HepG2 (cell line): ENCODE measurements around the gene FARSB. TPM values are rescaled to one million over a fixed set of nuclear protein-coding genes. Genes with fewer than 3 reads are reported as not detected.
A peak's percentile ranks its signal among the peaks of the same experiment; 100 is the strongest.

Experiments
- ATAD3A ChIP-seq: sonication (generic); formaldehyde crosslinking; IDR thresholded peaks from 2 replicates; pipeline ENCODE4 v1.4.0; 2020; ENCODE audit warnings: missing genetic modification reagents
- ELF1 ChIP-seq: sonication (generic); formaldehyde crosslinking; IDR thresholded peaks from 2 replicates; pipeline ENCODE4 v1.4.0; 2020; ENCODE audit warnings: missing genetic modification reagents
- ETV6 ChIP-seq: sonication (generic); formaldehyde crosslinking; conservative IDR thresholded peaks from 2 replicates; pipeline ENCODE4 v1.4.0; 2020; ENCODE audit warnings: missing genetic modification reagents
- MLXIP ChIP-seq: sonication (generic); formaldehyde crosslinking; IDR thresholded peaks from 2 replicates; pipeline ENCODE4 v1.9.0; 2021; ENCODE audit warnings: missing genetic modification reagents, borderline replicate concordance
- MTF2 ChIP-seq: sonication (generic); formaldehyde crosslinking; IDR thresholded peaks from 2 replicates; pipeline ENCODE4 v1.5.0; 2020; ENCODE audit warnings: missing genetic modification reagents, borderline replicate concordance
- PATZ1 ChIP-seq: sonication (generic); formaldehyde crosslinking; IDR thresholded peaks from 2 replicates; pipeline ENCODE4 v1.4.0; 2020; ENCODE audit warnings: missing genetic modification reagents
- PHF21A ChIP-seq: sonication (generic); formaldehyde crosslinking; IDR thresholded peaks from 2 replicates; pipeline ENCODE4 v1.5.0; 2020; ENCODE audit warnings: mild to moderate bottlenecking, missing genetic modification reagents
- POLR2G ChIP-seq: fragments of 200-400 bp; formaldehyde crosslinking; IDR thresholded peaks from 2 replicates; pipeline ENCODE4 v1.6.1; 2018; ENCODE audit warnings: mild to moderate bottlenecking, low read depth, low read length, moderate library complexity
- PRDM4 ChIP-seq: sonication (generic); formaldehyde crosslinking; IDR thresholded peaks from 2 replicates; pipeline ENCODE4 v1.9.0; 2021; ENCODE audit warnings: missing genetic modification reagents, borderline replicate concordance
- RARA ChIP-seq: IDR thresholded peaks from 2 replicates; pipeline ENCODE4 v1.6.1; 2016; ENCODE audit warnings: missing genetic modification reagents, missing compliant biosample characterization
- SIN3B ChIP-seq: fragments of 150-350 bp; IDR thresholded peaks from 2 replicates; pipeline ENCODE4 v1.6.1; 2014; ENCODE audit warnings: low read length
- SIX1 ChIP-seq: sonication (generic); formaldehyde crosslinking; IDR thresholded peaks from 2 replicates; pipeline ENCODE4 v1.4.0; 2020; ENCODE audit warnings: missing genetic modification reagents, borderline replicate concordance
- TAF15 ChIP-seq: fragments of 200-400 bp; formaldehyde crosslinking; IDR thresholded peaks from one replicate; pipeline ENCODE4 v1.6.1; 2018; ENCODE audit warnings: mild to moderate bottlenecking, low read depth, low read length; ENCODE audit not compliant: poor library complexity, severe bottlenecking
- ZFAT ChIP-seq: sonication (generic); formaldehyde crosslinking; conservative IDR thresholded peaks from 2 replicates; pipeline ENCODE4 v1.8.1; 2023; ENCODE audit warnings: missing genetic modification reagents, inconsistent platforms
- ZNF17 ChIP-seq: sonication (generic); formaldehyde crosslinking; IDR thresholded peaks from 2 replicates; pipeline ENCODE4 v1.5.0; 2020; ENCODE audit warnings: mild to moderate bottlenecking, missing genetic modification reagents
- ZNF34 ChIP-seq: sonication (generic); formaldehyde crosslinking; IDR thresholded peaks from 2 replicates; pipeline ENCODE4 v1.4.0; 2020; ENCODE audit warnings: mild to moderate bottlenecking, missing genetic modification reagents, borderline replicate concordance
- ZNF350 ChIP-seq: sonication (generic); formaldehyde crosslinking; IDR thresholded peaks from 2 replicates; pipeline ENCODE4 v1.4.0; 2020; ENCODE audit warnings: mild to moderate bottlenecking, low read depth, missing genetic modification reagents, borderline replicate concordance
- ZNF512 ChIP-seq: sonication (generic); formaldehyde crosslinking; IDR thresholded peaks from 2 replicates; pipeline ENCODE4 v1.4.0; 2020; ENCODE audit warnings: mild to moderate bottlenecking, missing genetic modification reagents
- ZNF629 ChIP-seq: sonication (generic); formaldehyde crosslinking; conservative IDR thresholded peaks from 2 replicates; pipeline ENCODE4 v1.5.0; 2020; ENCODE audit warnings: missing genetic modification reagents
- ZNF761 ChIP-seq: sonication (generic); formaldehyde crosslinking; conservative IDR thresholded peaks from 2 replicates; pipeline ENCODE4 v1.4.0; 2020; ENCODE audit warnings: mild to moderate bottlenecking, missing genetic modification reagents
- polyA plus RNA-seq, 8 experiments: library from polyadenylated mRNA; depleted of rRNA in 3 of 8; stranded (reverse) in 7 of 8; unstranded in 1 of 8; fragments of >200 nt; fragmentation: Illumina TruSeq in 4 of 8; extraction: Trizol in 4 of 8; gene quantifications; 2 replicates each; pipeline versions ENCODE4 v1.2.1 to v1.2.3, GENCODE V29; 2011 to 2016; ENCODE audit warnings: low read depth in 4 of 8, missing spikeins in 1 of 8, mixed read lengths in 1 of 8; ENCODE audit not compliant: insufficient read depth in 1 of 8
- total RNA-seq, 5 experiments: library from RNA; depleted of rRNA; stranded (reverse); fragments of >200 nt; fragmentation: Illumina TruSeq; extraction: Trizol; gene quantifications; 2 replicates each; pipeline ENCODE4 v1.2.3, GENCODE V29; 2016; ENCODE audit warnings: low read depth in 1 of 5

The FARSB gene
- total and polyA plus RNA-seq, 2 of the 13 experiments (the other 11 are each of a cell fraction or from before 2014, with no cell fraction given) = 23.3 to 45.9 TPM

GRCh38 chr2:222671259-222672067 is 15.6 kb upstream of the FARSB start, which contains the start of gene MOGAT1 (continued):
- TF ChIP-seq SIX1 (CRISPR knock-in tag) (0 out of 2 replicates have a peak, but pooled peaks have one; percentile 7), SIN3B (no peak), MTF2 (CRISPR knock-in tag) (peak; percentile 76), ZNF350 (CRISPR knock-in tag) (no peak; the same call in 1 of the 2 replicates), ZNF17 (CRISPR knock-in tag) (peak; percentile 66; the same call in 1 of the 2 replicates), PRDM4 (CRISPR knock-in tag) (no peak), ZFAT (CRISPR knock-in tag) (no peak; the same call in 1 of the 2 replicates), ELF1 (CRISPR knock-in tag) (no peak), POLR2G (peak; percentile 92), ATAD3A (CRISPR knock-in tag) (no peak), PHF21A (peak; percentile 83), PATZ1 (CRISPR knock-in tag) (peak; percentile 71), ETV6 (CRISPR knock-in tag) (peak; percentile 61; the same call in 1 of the 2 replicates), ZNF34 (CRISPR knock-in tag) (peak; percentile 63; the same call in 1 of the 2 replicates), MLXIP (CRISPR knock-in tag) (0 out of 2 replicates have a peak, but pooled peaks have one; percentile 57), ZNF761 (CRISPR knock-in tag) (peak; percentile 93), RARA (CRISPR knock-in tag) (peak; percentile 64; the same call in 1 of the 2 replicates), TAF15 (no peak), ZNF512 (no peak), ZNF629 (no peak; the same call in 1 of the 2 replicates)
